Stomach (tissue), 4 donors: Measurements from ENCODE around the gene CLN5.

Source experiments
- EP300 ChIP-seq: sonication (generic); formaldehyde crosslinking; IDR thresholded peaks from one replicate; pipeline ENCODE4 v1.6.1; 2017; ENCODE audit warnings: antibody characterized with exemption
- POLR2A ChIP-seq, 4 donors: fragments of 450-650 bp; IDR thresholded peaks; one replicate each; pipeline ENCODE4 v1.6.1; 2016; ENCODE audit warnings: antibody characterized with exemption in 4 of 4, control low read depth in 2 of 4, mild to moderate bottlenecking in 1 of 4, moderate library complexity in 1 of 4
- POLR2AphosphoS5 ChIP-seq, 3 donors: sonication (generic); formaldehyde crosslinking; IDR thresholded peaks; one replicate each; pipeline ENCODE4 v1.6.1; 2016; ENCODE audit warnings: antibody characterized with exemption in 3 of 3
- TF ChIP-seq, protein P1 (sequence below), 7 experiments: fragments of 450-650 bp in 4 of 7; fragments of 200-600 bp in 3 of 7; sonication (generic) in 3 of 7; IDR thresholded peaks; one replicate each; pipeline ENCODE4 v1.5.1; 2016 to 2019; ENCODE audit warnings: antibody characterized with exemption in 7 of 7, control low read depth in 2 of 7, mild to moderate bottlenecking in 1 of 7

DNA sequence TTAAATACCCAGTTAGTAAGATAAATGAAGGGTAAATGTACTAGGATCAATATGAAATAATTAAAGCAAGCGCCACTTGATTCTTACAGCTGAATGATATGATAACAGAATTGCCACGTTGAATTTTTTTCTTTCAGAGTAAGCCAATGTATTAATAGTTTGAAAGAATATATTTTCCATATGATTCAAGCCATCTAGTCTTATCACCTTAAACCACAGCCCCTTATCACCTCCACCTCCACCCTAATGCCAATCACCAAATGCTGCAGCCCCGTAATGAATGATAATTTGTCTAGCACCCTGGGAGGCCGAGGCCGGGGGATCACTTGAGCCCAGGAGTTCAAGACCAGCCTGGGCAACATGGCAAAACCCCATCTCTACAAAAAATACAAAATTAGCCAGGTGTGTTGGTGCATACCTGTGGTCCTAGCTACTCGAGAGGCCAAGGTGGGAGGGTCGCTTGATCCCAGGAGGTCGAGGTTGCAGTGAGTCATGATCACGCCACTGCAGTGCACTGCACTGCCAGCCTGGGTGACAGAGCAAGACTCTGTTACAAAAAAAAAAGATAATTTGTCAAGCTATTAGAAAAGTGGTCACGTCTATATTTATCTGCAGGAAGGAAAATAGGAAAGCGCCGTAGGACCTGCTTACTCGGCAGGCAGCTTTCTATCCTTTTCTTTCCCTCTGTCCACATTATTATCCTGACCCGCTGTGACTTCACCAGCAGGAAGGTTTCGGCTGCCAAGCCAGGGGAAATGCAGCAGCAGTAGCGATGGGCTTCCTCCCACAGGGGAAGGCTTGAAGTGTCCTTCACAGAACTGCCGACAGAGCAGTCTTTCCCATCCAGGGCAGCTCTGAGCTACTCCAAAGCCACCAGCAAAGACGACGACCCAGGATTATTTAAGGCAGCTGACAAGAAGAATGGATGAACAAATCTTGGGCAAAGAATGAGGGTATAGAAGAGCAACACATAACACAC lies 19.7 kb upstream of the CLN5 start:
- TF ChIP-seq, protein P1, sequence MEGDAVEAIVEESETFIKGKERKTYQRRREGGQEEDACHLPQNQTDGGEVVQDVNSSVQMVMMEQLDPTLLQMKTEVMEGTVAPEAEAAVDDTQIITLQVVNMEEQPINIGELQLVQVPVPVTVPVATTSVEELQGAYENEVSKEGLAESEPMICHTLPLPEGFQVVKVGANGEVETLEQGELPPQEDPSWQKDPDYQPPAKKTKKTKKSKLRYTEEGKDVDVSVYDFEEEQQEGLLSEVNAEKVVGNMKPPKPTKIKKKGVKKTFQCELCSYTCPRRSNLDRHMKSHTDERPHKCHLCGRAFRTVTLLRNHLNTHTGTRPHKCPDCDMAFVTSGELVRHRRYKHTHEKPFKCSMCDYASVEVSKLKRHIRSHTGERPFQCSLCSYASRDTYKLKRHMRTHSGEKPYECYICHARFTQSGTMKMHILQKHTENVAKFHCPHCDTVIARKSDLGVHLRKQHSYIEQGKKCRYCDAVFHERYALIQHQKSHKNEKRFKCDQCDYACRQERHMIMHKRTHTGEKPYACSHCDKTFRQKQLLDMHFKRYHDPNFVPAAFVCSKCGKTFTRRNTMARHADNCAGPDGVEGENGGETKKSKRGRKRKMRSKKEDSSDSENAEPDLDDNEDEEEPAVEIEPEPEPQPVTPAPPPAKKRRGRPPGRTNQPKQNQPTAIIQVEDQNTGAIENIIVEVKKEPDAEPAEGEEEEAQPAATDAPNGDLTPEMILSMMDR (IDR thresholded peaks at IDR 0.05) = no peak
- TF ChIP-seq POLR2A (IDR thresholded peaks at IDR 0.05) (no peak), POLR2AphosphoS5 (IDR thresholded peaks at IDR 0.05) (no peak), EP300 (no peak)
